Measurements from ENCODE around the gene METTL17. TPM values are rescaled to one million over a fixed set of nuclear protein-coding genes. Genes with fewer than 3 reads are reported as not detected.

METTL17 gene
- total RNA-seq, 1 donor from 2014 or later: 49.0 TPM

DNA sequence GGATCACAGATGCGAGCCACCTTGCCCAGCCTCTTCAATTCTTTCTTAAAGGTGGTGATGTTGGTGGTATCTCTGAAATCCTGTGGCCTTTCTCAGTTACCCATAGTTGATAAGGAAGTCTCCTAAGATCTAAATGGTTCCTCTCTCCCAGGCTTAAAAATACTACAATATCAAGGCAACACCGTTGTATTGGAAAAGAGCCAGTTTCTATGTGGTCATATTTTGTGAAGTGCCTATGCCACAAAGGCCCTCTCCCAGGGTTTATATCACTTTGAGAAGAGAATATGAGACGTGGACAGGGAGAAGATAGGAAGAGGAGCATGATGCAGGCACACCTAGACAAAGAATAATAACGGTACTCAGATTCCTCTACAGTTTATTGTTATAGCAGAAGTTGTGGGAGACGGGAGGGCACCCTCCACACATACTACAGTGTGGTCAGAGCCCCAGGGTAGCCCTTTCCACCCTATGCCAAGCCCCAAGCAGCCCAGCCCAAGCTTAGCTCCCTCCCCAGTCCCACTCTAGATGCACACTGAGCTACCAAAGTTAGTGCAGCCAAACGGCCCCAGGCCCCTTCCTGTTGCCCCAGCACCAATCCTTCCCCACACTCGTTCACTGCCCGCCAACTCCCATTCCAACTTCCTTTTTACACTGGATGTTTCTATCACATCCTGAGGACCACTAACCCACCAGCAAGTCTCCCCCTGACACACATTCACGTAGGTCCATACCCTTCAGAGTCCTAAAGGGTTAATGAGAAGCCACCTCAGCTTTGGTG, 26.8 kb downstream of the METTL17 start:
- Histone ChIP-seq H3K4me3 (ENCODE audit: insufficient read depth, low read depth, low read length) (no peak overlapping the region), H3K4me2 (ENCODE audit: low read length) (no peak overlapping the region), H4K20me1 (ENCODE audit: insufficient read depth, low read length) (no peaks in the 10 kb centered on the region), H2AFZ (ENCODE audit: low read depth, low read length) (no peak overlapping the region), H3K27me3 (ENCODE audit: insufficient read depth, low read length) (peaks cover 19% of the 10 kb centered on the region), H3K9me3 (ENCODE audit: insufficient read depth, low read depth, low read length) (no peaks in the 10 kb centered on the region), H3K27ac (ENCODE audit: low read depth, low read length) (no peak overlapping the region), H3K79me2 (ENCODE audit: insufficient read depth, low read length) (no peaks in the 10 kb centered on the region), H3K9ac (ENCODE audit: low read length) (no peak overlapping the region), H3K4me1 (ENCODE audit: insufficient read depth, low read length) (peaks cover 4% of the 10 kb centered on the region), H3K36me3 (ENCODE audit: insufficient read depth, low read length) (no peaks in the 10 kb centered on the region)
- no peak for FAIRE-seq
- Mint-ChIP-seq H3K27me3 (ENCODE audit: low read depth, unreplicated experiment) (peaks cover 22% of the 10 kb centered on the region), H3K9me3 (ENCODE audit: unreplicated experiment) (peaks cover 5% of the 10 kb centered on the region), H3K36me3 (ENCODE audit: low read depth, unreplicated experiment) (peaks cover 5% of the 10 kb centered on the region), H3K4me1 (ENCODE audit: low read depth, unreplicated experiment) (peaks cover 12% of the 10 kb centered on the region), H3K27ac (ENCODE audit: unreplicated experiment) (no peak overlapping the region), H3K4me3 (ENCODE audit: unreplicated experiment) (no peak overlapping the region)
- DNase-seq (ENCODE audit: low read depth): no peak
- TF ChIP-seq EZH2 (IDR thresholded peaks at IDR 0.05; ENCODE audit: insufficient read depth, low read length): no peak
- no peak for TF ChIP-seq CTCF (IDR thresholded peaks at IDR 0.05; ENCODE audit: insufficient read depth, low read depth, low read length)

- Mint-ChIP-seq H3K9me3 (ENCODE audit: unreplicated experiment) (peaks cover 5% of the 10 kb centered on the region), H3K36me3 (ENCODE audit: low read depth, unreplicated experiment) (peaks cover 8% of the 10 kb centered on the region), H3K27ac (ENCODE audit: unreplicated experiment) (no peak overlapping the region), H3K27me3 (ENCODE audit: low read depth, unreplicated experiment) (peaks cover 22% of the 10 kb centered on the region), H3K4me3 (ENCODE audit: unreplicated experiment) (no peak overlapping the region), H3K4me1 (ENCODE audit: low read depth, unreplicated experiment) (peaks cover 12% of the 10 kb centered on the region)
- Histone ChIP-seq H2AFZ (ENCODE audit: low read depth, low read length) (no peak overlapping the region), H3K4me3 (ENCODE audit: insufficient read depth, low read depth, low read length) (no peak overlapping the region), H3K4me2 (ENCODE audit: low read length) (no peak overlapping the region), H3K36me3 (ENCODE audit: insufficient read depth, low read length) (no peaks in the 10 kb centered on the region), H3K4me1 (ENCODE audit: insufficient read depth, low read length) (peaks cover 4% of the 10 kb centered on the region), H3K9me3 (ENCODE audit: insufficient read depth, low read depth, low read length) (no peaks in the 10 kb centered on the region), H3K27me3 (ENCODE audit: insufficient read depth, low read length) (peaks cover 14% of the 10 kb centered on the region), H3K9ac (ENCODE audit: low read length) (no peak overlapping the region), H3K27ac (ENCODE audit: low read depth, low read length) (no peak overlapping the region), H4K20me1 (ENCODE audit: insufficient read depth, low read length) (no peaks in the 10 kb centered on the region), H3K79me2 (ENCODE audit: insufficient read depth, low read length) (no peaks in the 10 kb centered on the region)
- TF ChIP-seq EZH2 (IDR thresholded peaks at IDR 0.05; ENCODE audit: insufficient read depth, low read length) (no peak), CTCF (IDR thresholded peaks at IDR 0.05; ENCODE audit: insufficient read depth, low read depth, low read length) (no peak)
- DNase-seq (ENCODE audit: low read depth) (no peak), FAIRE-seq (no peak)
Measured at GRCh38 chr14:21017528-21018245, 27.9 kb downstream of the METTL17 start.

Data from astrocyte (in vitro differentiated cells and primary cell).